Transverse colon (tissue), 4 donors: ENCODE measurements around the gene MYOZ1. TPM values are rescaled to one million over a fixed set of nuclear protein-coding genes. Genes with fewer than 3 reads are reported as not detected.

Experiments
- DNase-seq: peaks from one replicate; pipeline ENCODE4 v3.0.0-alpha.2; 2019
- H3K27ac ChIP-seq, 4 donors: fragments of 200-600 bp; sonication (generic); 2 replicates each; pipeline ENCODE4 v1.5.1; 2016 to 2018; ENCODE audit warnings: inconsistent platforms in 4 of 4
- H3K27me3 ChIP-seq: fragments of 200-600 bp; sonication (generic); 2 replicates; pipeline ENCODE4 v1.5.1; 2017; ENCODE audit warnings: inconsistent platforms
- H3K36me3 ChIP-seq, 4 donors: fragments of 200-600 bp; sonication (generic); 2 replicates each; pipeline ENCODE4 v1.5.1; 2017 to 2019; ENCODE audit warnings: inconsistent platforms in 4 of 4
- H3K4me1 ChIP-seq, 4 donors: fragments of 200-600 bp; sonication (generic); 2 replicates each; pipeline ENCODE4 v1.5.1; 2017 to 2020; ENCODE audit warnings: inconsistent platforms in 4 of 4
- H3K4me3 ChIP-seq, 4 donors: fragments of 200-600 bp; sonication (generic); 1 replicate in 1 of 4; 2 replicates in 3 of 4; pipeline versions ENCODE4 v1.5.1 to v1.6.1; 2017 to 2019; ENCODE audit warnings: inconsistent platforms in 4 of 4
- H3K9me3 ChIP-seq, 2 donors: fragments of 200-600 bp; sonication (generic); 2 replicates each; pipeline ENCODE4 v1.5.1; 2017 to 2019; ENCODE audit warnings: inconsistent platforms in 2 of 2
- CTCF ChIP-seq, 5 experiments: fragments of 200-600 bp in 3 of 5; fragments of 450-650 bp in 2 of 5; sonication (generic) in 3 of 5; IDR thresholded peaks; 1 replicate in 2 of 5; 2 replicates in 3 of 5; pipeline ENCODE4 v1.5.1; 2016 to 2017; ENCODE audit warnings: antibody characterized with exemption in 5 of 5, inconsistent platforms in 3 of 5, mild to moderate bottlenecking in 2 of 5, moderate library complexity in 1 of 5
- EP300 ChIP-seq: sonication (generic); formaldehyde crosslinking; IDR thresholded peaks from one replicate; pipeline ENCODE4 v1.6.1; 2017; ENCODE audit warnings: antibody characterized with exemption, low read depth
- POLR2A ChIP-seq: fragments of 450-650 bp; IDR thresholded peaks from one replicate; pipeline ENCODE4 v1.6.1; 2016; ENCODE audit warnings: antibody characterized with exemption, mild to moderate bottlenecking, moderate library complexity
- POLR2AphosphoS5 ChIP-seq, 3 donors: sonication (generic); formaldehyde crosslinking; IDR thresholded peaks; one replicate each; pipeline ENCODE4 v1.6.1; 2016; ENCODE audit warnings: antibody characterized with exemption in 3 of 3
- WGBS, 2 donors: methylation state at CpG; one replicate each; pipeline ENCODE4 v1.1.5; 2018; ENCODE audit warnings: low coverage in 1 of 2; 5-methylcytosine and 5-hydroxymethylcytosine counted together
- in situ Hi-C, 4 donors: fragments of 200-750 bp; cut with MboI; loops; one replicate each; pipeline versions ENCODE4 v1.15.0 to v1.15.1; 2017; ENCODE audit warnings: low sequenced_read_pairs in 3 of 4, low pct_ligation_motif_present in 1 of 4, low pct_unique_long_range_greater_than_20kb in 1 of 4
- intact Hi-C: fragments of 100-400 bp; cut with DNase I; formaldehyde crosslinking; loops from one replicate; pipeline ENCODE4 v1.15.1; 2023; ENCODE audit warnings: low total_unique reads
- total RNA-seq, 4 donors: library from RNA; depleted of rRNA; stranded (reverse); fragments of >200 nt; gene quantifications; one replicate each; pipeline ENCODE4 v1.1.0, GENCODE V29; 2016

MYOZ1 gene
- total RNA-seq, 4 donors from 2014 or later: 1.1 TPM; not detected in 3

- in situ Hi-C loops: loop anchor here in 1 of 4 donors (25.0 kb wide), 1 partner anchor 387 kb away; the partner anchor contains the start of gene MRPS16
- intact Hi-C loops: no loop called here
- H3K27ac ChIP-seq: no peak overlapping the region
- no peaks in the 10 kb centered on the region for H3K9me3 ChIP-seq
- no peaks in the 10 kb centered on the region for H3K27me3 ChIP-seq
- no peaks in the 10 kb centered on the region for H3K36me3 ChIP-seq
- H3K4me1 ChIP-seq: peaks cover 0 to 21% (median 13%) of the 10 kb centered on the region in 4 donors
- WGBS, 2 donors: 79 to 83% methylated on average over 1 to 4 of the region's 4 CpGs
- TF ChIP-seq CTCF (IDR thresholded peaks at IDR 0.05) (no peak), EP300 (no peak), POLR2AphosphoS5 (IDR thresholded peaks at IDR 0.05) (no peak), POLR2A (no peak)
- no peak for DNase-seq
- H3K4me3 ChIP-seq: no peak overlapping the region
These were observed 7.9 kb upstream of the MYOZ1 start for GRCh38 chr10:73648975-73649829.

GRCh38 chr10:73647875-73648651 is 6.8 kb upstream of the MYOZ1 start:
- intact Hi-C loops: no loop called here
- 33% methylated on average over 25 of the region's 35 CpGs; no CpG with 5 or more reads in 1 of the 2 donors for WGBS, 2 donors
- in situ Hi-C loops: loop anchor here in 1 of 4 donors (25.0 kb wide), 1 partner anchor 386 kb away; the partner anchor contains the start of gene MRPS16

GRCh38 chr10:73647211-73647874 is 6.1 kb upstream of the MYOZ1 start:
- no peaks in the 10 kb centered on the region for H3K27me3 ChIP-seq
- no peaks in the 10 kb centered on the region for H3K36me3 ChIP-seq
- H3K27ac ChIP-seq: peak overlapping the region; percentile 21 to 47 (median 38)
- in situ Hi-C loops (loop anchor here in 1 of 4 donors (25.0 kb wide), 1 partner anchor 385 kb away; the partner anchor contains the start of gene MRPS16), intact Hi-C loops (no loop called here)
- TF ChIP-seq POLR2A (no peak), CTCF (IDR thresholded peaks at IDR 0.05) (peak in 1 of 5 experiments; percentile 12), EP300 (no peak), POLR2AphosphoS5 (IDR thresholded peaks at IDR 0.05) (no peak)
- WGBS, 2 donors: 18 to 80% methylated on average over 1 to 31 of the region's 32 CpGs
- peak; percentile 50 for DNase-seq
- H3K4me3 ChIP-seq: peak overlapping the region; percentile 45 to 78 (median 62)
- H3K4me1 ChIP-seq: peaks cover 0 to 32% (median 16%) of the 10 kb centered on the region in 4 donors
- H3K9me3 ChIP-seq: no peaks in the 10 kb centered on the region

More at GRCh38 chr10:73647875-73648651, 6.8 kb upstream of the MYOZ1 start:
- DNase-seq: no peak
- Histone ChIP-seq H3K27ac (peak overlapping the region; percentile 21 to 47 (median 38)), H3K4me3 (peak overlapping the region; percentile 45 to 78 (median 62)), H3K36me3 (no peaks in the 10 kb centered on the region), H3K27me3 (no peaks in the 10 kb centered on the region), H3K4me1 (peaks cover 0 to 32% (median 16%) of the 10 kb centered on the region in 4 donors), H3K9me3 (no peaks in the 10 kb centered on the region)
- TF ChIP-seq CTCF (IDR thresholded peaks at IDR 0.05): no peak
- TF ChIP-seq POLR2A: no peak
- TF ChIP-seq EP300: no peak
- no peak for TF ChIP-seq POLR2AphosphoS5 (IDR thresholded peaks at IDR 0.05)
